Measurements from ENCODE around the gene RERE.

GRCh38 chr1:8343464-8344001, 473.9 kb downstream of the RERE start:
- TF ChIP-seq EZH2 (IDR thresholded peaks at IDR 0.05) (no peak), POLR2AphosphoS5 (IDR thresholded peaks at IDR 0.05; ENCODE audit: borderline replicate concordance, low read depth, low read length) (no peak), FOXP2 (optimal IDR thresholded peaks at IDR 0.05; ENCODE audit: control extremely low read depth, extremely low read length, insufficient read depth) (no peak)

Measured in SK-N-MC (cell line).